Colonic mucosa (tissue), 4 donors: ENCODE results near the gene DEK. TPM values are rescaled to one million over a fixed set of nuclear protein-coding genes. Genes with fewer than 3 reads are reported as not detected.
A peak's percentile ranks its signal among the peaks of the same experiment; 100 is the strongest.
"Not testable (repeated sequence)": the region's sequence is repeated elsewhere in the genome, so short reads cannot be mapped to it uniquely, and the experiment has no call there.

Source experiments
- DNase-seq: peaks from one replicate; pipeline ENCODE4 v3.0.0-alpha.2; 2020
- H3K27ac ChIP-seq: fragments of 200-600 bp; one replicate; pipeline ENCODE4 v1.8.0; 2021
- H3K27me3 ChIP-seq: fragments of 200-600 bp; one replicate; pipeline ENCODE4 v1.8.0; 2021
- H3K36me3 ChIP-seq: fragments of 200-600 bp; one replicate; pipeline ENCODE4 v1.8.0; 2021
- H3K4me1 ChIP-seq: fragments of 200-600 bp; one replicate; pipeline ENCODE4 v1.8.0; 2021; ENCODE audit warnings: mild to moderate bottlenecking
- H3K4me3 ChIP-seq: fragments of 200-600 bp; one replicate; pipeline ENCODE4 v1.8.0; 2021
- H3K9ac ChIP-seq, 2 donors: one replicate each; pipeline ENCODE4 v1.7.0; 2013; ENCODE audit warnings: control low read depth in 2 of 2, low read depth in 2 of 2, low read length in 2 of 2
- H3K9me3 ChIP-seq: fragments of 200-600 bp; one replicate; pipeline ENCODE4 v1.8.0; 2021
- intact Hi-C: fragments of 100-400 bp; cut with DNase I; formaldehyde crosslinking; loops from one replicate; pipeline ENCODE4 v1.14.1; 2022
- total RNA-seq, 2 donors: library from RNA; stranded (reverse); fragmentation: NEBNext Ultra II Directional in 1 of 2; extraction: Animal tissue kit (Norgen Biotek cat#: 25700) in 1 of 2; gene quantifications; one replicate each; pipeline ENCODE4 v1.2.1, GENCODE V29; 2021
- TF ChIP-seq, protein P1 (sequence below): fragments of 200-600 bp; IDR thresholded peaks from one replicate; pipeline ENCODE4 v1.8.0; 2022; ENCODE audit warnings: antibody characterized with exemption, mild to moderate bottlenecking
- donor health status: healthy.
- donor health status: DM: no; HTN: no; CAD: no.
- donor health status: DM: no; HTN: no; CAD: no.

The DEK gene, protein sequence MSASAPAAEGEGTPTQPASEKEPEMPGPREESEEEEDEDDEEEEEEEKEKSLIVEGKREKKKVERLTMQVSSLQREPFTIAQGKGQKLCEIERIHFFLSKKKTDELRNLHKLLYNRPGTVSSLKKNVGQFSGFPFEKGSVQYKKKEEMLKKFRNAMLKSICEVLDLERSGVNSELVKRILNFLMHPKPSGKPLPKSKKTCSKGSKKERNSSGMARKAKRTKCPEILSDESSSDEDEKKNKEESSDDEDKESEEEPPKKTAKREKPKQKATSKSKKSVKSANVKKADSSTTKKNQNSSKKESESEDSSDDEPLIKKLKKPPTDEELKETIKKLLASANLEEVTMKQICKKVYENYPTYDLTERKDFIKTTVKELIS
- total RNA-seq, result 100 to 1,000 TPM; 113 to 145 TPM

DNA sequence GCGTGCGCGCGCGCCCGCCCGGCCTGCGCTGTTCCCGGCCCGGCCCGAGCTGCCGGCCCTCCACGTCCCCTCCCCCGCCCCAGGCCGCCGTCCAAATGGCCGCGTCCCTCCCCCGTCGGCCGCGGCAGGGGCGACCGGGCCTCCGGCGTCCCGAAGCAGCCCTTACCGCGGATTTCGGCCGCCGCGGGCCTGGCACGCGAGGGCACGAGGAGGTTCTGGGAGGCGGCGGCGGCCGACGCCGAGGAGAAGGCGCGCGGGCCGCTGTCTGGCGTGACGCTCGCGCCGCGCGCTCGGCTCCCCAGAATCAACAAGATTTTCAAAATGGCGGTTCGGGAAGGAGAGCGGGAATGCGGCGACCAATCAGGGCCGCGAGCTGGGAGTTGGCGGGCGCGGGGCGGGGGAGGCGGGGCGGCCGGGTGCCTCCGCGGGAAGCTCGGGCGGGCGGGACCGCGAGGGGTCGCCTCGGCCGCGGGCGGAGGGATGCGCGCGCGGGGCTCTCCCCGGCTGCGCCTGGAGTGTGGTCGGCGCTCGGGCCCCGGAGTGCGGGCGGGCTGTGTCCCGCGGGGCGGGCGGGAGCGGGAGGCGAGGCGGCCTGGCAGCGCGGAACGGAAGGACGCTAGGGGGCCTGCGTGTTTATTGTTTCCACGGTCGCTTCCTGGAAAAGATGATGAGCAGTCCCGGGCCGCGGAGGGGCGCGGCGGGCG lies at the start of gene DEK:
DEK (minus strand) TSS at position 312 of the 704 bp plus-strand sequence. CDS start 543 bp downstream, outside the sequence.
- Histone ChIP-seq H3K36me3 (no peaks in the 10 kb centered on the region), H3K4me1 (peaks cover 4% of the 10 kb centered on the region), H3K27me3 (no peaks in the 10 kb centered on the region), H3K4me3 (peak within 1 kb of the TSS; percentile 86), H3K27ac (peak within 1 kb of the TSS; percentile 93), H3K9ac (peak within 1 kb of the TSS; percentile 79 to 91), H3K9me3 (no peaks in the 10 kb centered on the region)
- intact Hi-C loops, result no loop called here
- peak; percentile 91 for DNase-seq
- TF ChIP-seq, protein P1, sequence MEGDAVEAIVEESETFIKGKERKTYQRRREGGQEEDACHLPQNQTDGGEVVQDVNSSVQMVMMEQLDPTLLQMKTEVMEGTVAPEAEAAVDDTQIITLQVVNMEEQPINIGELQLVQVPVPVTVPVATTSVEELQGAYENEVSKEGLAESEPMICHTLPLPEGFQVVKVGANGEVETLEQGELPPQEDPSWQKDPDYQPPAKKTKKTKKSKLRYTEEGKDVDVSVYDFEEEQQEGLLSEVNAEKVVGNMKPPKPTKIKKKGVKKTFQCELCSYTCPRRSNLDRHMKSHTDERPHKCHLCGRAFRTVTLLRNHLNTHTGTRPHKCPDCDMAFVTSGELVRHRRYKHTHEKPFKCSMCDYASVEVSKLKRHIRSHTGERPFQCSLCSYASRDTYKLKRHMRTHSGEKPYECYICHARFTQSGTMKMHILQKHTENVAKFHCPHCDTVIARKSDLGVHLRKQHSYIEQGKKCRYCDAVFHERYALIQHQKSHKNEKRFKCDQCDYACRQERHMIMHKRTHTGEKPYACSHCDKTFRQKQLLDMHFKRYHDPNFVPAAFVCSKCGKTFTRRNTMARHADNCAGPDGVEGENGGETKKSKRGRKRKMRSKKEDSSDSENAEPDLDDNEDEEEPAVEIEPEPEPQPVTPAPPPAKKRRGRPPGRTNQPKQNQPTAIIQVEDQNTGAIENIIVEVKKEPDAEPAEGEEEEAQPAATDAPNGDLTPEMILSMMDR, result peak; percentile 32

DNA sequence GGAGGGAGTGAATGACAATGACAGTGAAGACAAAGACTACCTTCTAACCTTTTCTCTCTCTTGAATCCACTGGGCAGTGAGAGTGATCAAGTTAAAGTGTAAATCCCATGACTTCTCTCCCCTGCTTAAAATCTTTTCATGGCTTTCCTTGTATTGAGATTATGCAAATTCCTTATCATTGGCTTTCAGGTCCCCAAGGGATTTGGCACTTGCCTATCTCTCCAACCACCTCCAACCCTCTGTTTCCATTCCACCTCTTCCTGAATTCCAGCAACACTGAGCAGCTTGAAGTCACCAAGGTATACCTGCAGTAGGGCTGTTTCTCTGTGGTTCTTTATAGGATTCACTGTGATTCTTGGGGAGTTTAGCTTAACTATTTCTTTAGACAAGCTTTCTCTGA lies 48.0 kb upstream of the DEK start:
- H3K4me1 ChIP-seq, result no peaks in the 10 kb centered on the region
- intact Hi-C loops, result no loop called here
- TF ChIP-seq, protein P1, result no peak

DNA sequence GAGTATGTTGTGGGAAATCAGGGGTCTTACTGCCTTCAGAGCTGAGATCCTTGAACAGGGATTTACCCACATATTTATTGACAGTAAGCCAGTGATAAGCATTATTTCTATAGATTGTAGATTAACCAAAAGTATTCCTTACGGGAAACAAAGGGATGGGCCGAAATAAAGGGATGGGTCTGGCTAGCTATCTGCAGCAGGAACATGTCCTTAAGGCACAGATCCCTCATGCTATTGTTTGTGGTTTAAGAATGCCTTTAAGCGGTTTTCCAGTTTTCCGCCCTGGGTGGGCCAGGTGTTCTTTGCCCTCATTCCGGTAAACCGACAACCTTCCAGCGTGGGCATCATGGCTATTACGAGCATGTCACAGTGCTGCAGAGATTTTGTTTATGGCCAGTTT lies 45.7 kb upstream of the DEK start:
- H3K4me1 ChIP-seq, intact Hi-C loops, H3K9ac ChIP-seq, H3K36me3 ChIP-seq, H3K27ac ChIP-seq, H3K27me3 ChIP-seq, DNase-seq, H3K4me3 ChIP-seq, H3K9me3 ChIP-seq: not testable (repeated sequence)

More for the DNA sequence above, 48.0 kb upstream of the DEK start:
- no peak overlapping the region for H3K9ac ChIP-seq
- no peaks in the 10 kb centered on the region for H3K36me3 ChIP-seq
- H3K27ac ChIP-seq, result no peak overlapping the region
- no peaks in the 10 kb centered on the region for H3K27me3 ChIP-seq
- no peaks in the 10 kb centered on the region for H3K9me3 ChIP-seq
- no peak overlapping the region for H3K4me3 ChIP-seq
- DNase-seq, result no peak

DNA sequence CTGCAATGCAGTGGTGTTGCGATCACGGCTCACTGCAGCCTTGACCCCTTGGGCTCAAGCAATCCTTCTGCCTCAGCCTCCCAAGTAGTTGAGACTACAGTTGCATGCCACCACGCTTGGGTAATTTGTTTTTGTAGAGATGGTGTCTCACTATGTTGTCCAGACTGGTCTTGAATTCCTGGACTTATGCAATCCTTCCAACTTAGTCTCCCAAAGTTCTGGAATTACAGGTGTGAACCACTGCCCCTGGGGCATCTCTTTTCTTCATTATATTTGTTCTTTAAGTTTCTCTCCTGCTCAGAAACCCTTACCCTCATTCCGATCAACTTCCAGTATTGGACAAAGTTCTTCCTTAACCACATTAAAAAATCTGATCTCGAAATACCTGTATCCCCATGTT lies 44.7 kb upstream of the DEK start:
- Histone ChIP-seq H3K4me3 (no peak overlapping the region), H3K27ac (no peak overlapping the region), H3K4me1 (no peaks in the 10 kb centered on the region), H3K9ac (no peak overlapping the region), H3K27me3 (no peaks in the 10 kb centered on the region), H3K36me3 (no peaks in the 10 kb centered on the region), H3K9me3 (no peaks in the 10 kb centered on the region)
- DNase-seq, result no peak
- intact Hi-C loops, result no loop called here
- TF ChIP-seq, protein P1, result no peak

DNA sequence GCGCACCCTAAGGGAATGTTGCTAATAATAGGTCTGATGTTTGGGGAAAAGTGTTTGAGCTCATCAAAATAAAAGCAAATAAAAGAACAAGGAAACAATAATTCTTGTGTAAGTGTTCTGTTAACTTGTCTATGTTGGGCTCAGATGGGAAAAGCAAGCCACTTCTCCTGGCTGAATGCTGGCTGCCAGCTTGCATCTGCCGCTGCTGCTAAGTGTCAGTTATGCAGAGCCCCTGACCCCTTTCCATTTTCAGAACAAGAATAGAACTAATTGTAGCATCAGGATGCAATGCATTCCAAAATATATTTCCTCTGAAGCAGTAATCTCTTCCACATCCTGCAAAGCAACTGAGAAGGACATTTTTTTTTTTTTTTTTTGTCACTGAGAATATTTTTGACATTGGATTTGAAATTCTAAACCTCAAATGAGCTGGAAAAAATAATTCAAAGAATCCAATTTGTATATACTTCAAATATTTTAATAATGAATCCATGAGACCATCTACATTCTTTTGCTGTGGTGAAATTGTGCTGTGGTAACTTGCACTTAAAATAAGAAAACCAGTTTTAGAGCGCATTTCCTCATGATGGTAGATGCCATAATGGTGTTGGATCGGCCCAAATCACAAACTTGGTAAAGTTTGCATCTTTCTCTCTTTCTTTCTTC lies 43.9 kb upstream of the DEK start:
- Histone ChIP-seq H3K9ac (no peak overlapping the region), H3K27me3 (no peaks in the 10 kb centered on the region), H3K9me3 (no peaks in the 10 kb centered on the region), H3K4me3 (no peak overlapping the region), H3K27ac (no peak overlapping the region), H3K36me3 (no peaks in the 10 kb centered on the region), H3K4me1 (no peaks in the 10 kb centered on the region)
- no peak for DNase-seq
- intact Hi-C loops, result no loop called here
- TF ChIP-seq, protein P1, result no peak
